Heart left ventricle (tissue), 16 donors: ENCODE measurements around the gene CBLC. TPM values are rescaled to one million over a fixed set of nuclear protein-coding genes. Genes with fewer than 3 reads are reported as not detected.
A peak's percentile ranks its signal among the peaks of the same experiment; 100 is the strongest.

Experiments used
- ATAC-seq, 4 donors: fragments of 200-7000 bp; cut with Tn5 transposase; one replicate each; pipeline ENCODE4 v1.9.1; 2020 to 2022; ENCODE audit warnings: moderate library complexity in 4 of 4, mild to moderate bottlenecking in 3 of 4, moderate number of reproducible peaks in 1 of 4
- DNase-seq, 5 donors: peaks; one replicate each; pipeline ENCODE4 v3.0.0-alpha.2; 2020
- H3K27ac ChIP-seq, 12 donors: fragments of 200-600 bp; sonication (generic) in 4 of 12; one replicate each; pipeline versions ENCODE4 v1.5.0 to v1.8.0; 2016 to 2022; ENCODE audit warnings: mild to moderate bottlenecking in 2 of 12
- H3K27me3 ChIP-seq, 9 donors: fragments of 200-600 bp; sonication (generic) in 2 of 9; one replicate each; pipeline versions ENCODE4 v1.5.1 to v1.8.0; 2016 to 2022; ENCODE audit warnings: mild to moderate bottlenecking in 3 of 9
- H3K36me3 ChIP-seq, 9 donors: fragments of 200-600 bp; sonication (generic) in 2 of 9; one replicate each; pipeline versions ENCODE4 v1.5.0 to v1.8.0; 2018 to 2022; ENCODE audit warnings: mild to moderate bottlenecking in 2 of 9
- H3K4me1 ChIP-seq, 12 donors: fragments of 200-600 bp; sonication (generic) in 4 of 12; one replicate each; pipeline versions ENCODE4 v1.5.0 to v1.8.0; 2016 to 2022; ENCODE audit warnings: mild to moderate bottlenecking in 3 of 12
- H3K4me3 ChIP-seq, 12 donors: fragments of 200-600 bp; sonication (generic) in 4 of 12; one replicate each; pipeline versions ENCODE4 v1.5.0 to v1.8.0; 2017 to 2022; ENCODE audit warnings: mild to moderate bottlenecking in 9 of 12, moderate library complexity in 4 of 12
- H3K9me3 ChIP-seq, 12 donors: fragments of 200-600 bp; sonication (generic) in 4 of 12; one replicate each; pipeline versions ENCODE4 v1.5.0 to v1.8.0; 2016 to 2022; ENCODE audit warnings: mild to moderate bottlenecking in 1 of 12
- CTCF ChIP-seq, 12 donors: fragments of 200-600 bp; sonication (generic) in 4 of 12; IDR thresholded peaks; one replicate each; pipeline versions ENCODE4 v1.5.0 to v1.8.0; 2018 to 2022; ENCODE audit warnings: antibody characterized with exemption in 12 of 12, mild to moderate bottlenecking in 5 of 12
- POLR2A ChIP-seq, 2 donors: fragments of 450-650 bp; IDR thresholded peaks; one replicate each; pipeline ENCODE4 v1.6.1; 2017; ENCODE audit warnings: antibody characterized with exemption in 2 of 2, mild to moderate bottlenecking in 2 of 2, moderate library complexity in 2 of 2
- WGBS, 4 donors: extraction: QIAGEN DNeasy Blood & Tissue Kit in 2 of 4; methylation state at CpG; one replicate each; pipeline versions ENCODE4 v1.1.5 to v1.1.7; 2013 to 2018; 5-methylcytosine and 5-hydroxymethylcytosine counted together
- intact Hi-C, 10 donors: fragments of 100-400 bp; cut with DNase I; formaldehyde crosslinking; loops; one replicate each; pipeline versions ENCODE4 v1.11.1 to v1.14.2; 2022
- polyA plus RNA-seq, 2 donors: library from polyadenylated mRNA; stranded (reverse); fragments of 200-250 nt; gene quantifications; one replicate each; pipeline ENCODE4 v1.2.3, GENCODE V29; 2013
- total RNA-seq, 9 donors: library from RNA; depleted of rRNA in 2 of 9; stranded (reverse); fragments of >200 nt in 2 of 9; fragmentation: NEBNext Ultra II Directional in 3 of 9; extraction: Animal tissue kit (Norgen Biotek cat#: 25700) in 3 of 9; gene quantifications; one replicate each; pipeline versions ENCODE4 v1.1.0 to v1.2.4, GENCODE V29; 2016 to 2023
- donor health status: ischemic (EF 13 %, LVEDD 7.1; RV severe dilation, severe dysfunction).
- donor health status: healthy with polysubstance abuse.
- donor health status: DM: no; HTN: yes; CAD: no.
- donor health status: DM: no; HTN: no; CAD: no.
- donor health status: ischemic (EF 25% LVEDD 6.9; RV normal size, moderate dysfunction).
- donor health status: ischemic (EF 25% LVEDD 5.7; RV mildly dilated, moderate dysfunction).
- donor health status: healthy.
- donor health status: DM: yes; HTN: yes; CAD: no.
- donor health status: ischemic (EF 35%, LVEDD 5.7; RV mildly dilated, moderate dysfunction).
- donor health status: nonischemic (EF 11% LVEDD 7.7; RV severe dilation, severe dysfunction).
- donor health status: DM: yes; HTN: yes; CAD: no.
- donor health status: PGD.
- donor health status: ischemic (EF 29% LVEDD 5.4; RV normal size, mild dysfunction).
- donor health status: nonischemic (EF 23%, LVEDD 6.1; RV moderate dilation, normal function).

The CBLC gene
- total and polyA plus RNA-seq, 11 donors: 0.04 TPM; not detected in 10

DNA sequence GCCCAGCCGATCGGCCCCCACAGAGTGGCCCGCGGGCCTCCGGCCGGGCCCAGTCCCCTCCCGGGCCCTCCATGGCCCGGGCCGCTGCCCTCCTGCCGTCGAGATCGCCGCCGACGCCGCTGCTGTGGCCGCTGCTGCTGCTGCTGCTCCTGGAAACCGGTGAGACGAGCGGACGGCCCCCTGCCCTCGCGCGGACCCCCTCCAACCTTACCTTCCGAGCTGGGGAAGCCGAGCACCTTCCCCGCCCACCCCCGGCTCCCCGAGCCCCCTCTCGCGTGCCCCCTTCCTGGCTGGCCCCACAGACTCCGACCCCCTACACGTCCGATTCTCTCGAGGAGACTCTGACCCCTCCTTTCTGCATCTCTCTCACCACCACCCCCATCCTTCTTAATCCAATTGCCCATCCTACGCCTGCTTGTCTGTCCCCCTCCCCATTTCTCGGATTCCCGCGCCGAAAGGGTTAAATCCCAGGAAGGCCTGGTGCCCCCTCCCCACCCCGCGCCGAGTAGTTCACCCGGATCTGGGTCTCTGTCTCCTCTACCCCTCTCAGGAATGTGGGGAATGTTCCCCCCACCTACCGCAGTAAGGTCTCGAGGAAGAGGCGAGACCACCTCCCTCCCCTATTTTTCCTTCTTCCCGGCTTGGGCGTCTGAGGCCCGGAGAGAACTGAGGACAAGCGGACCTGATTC is 68.9 kb downstream of the CBLC start:
- DNase-seq (peak; percentile 38 to 62 (median 44)), ATAC-seq (no peak)
- Histone ChIP-seq H3K4me3 (peak overlapping the region; percentile 86 to 100 (median 99)), H3K4me1 (peaks cover 15 to 63% (median 41%) of the 10 kb centered on the region in 12 donors), H3K27ac (peak overlapping the region; percentile 94 to 100 (median 98)), H3K9me3 (no peaks in the 10 kb centered on the region), H3K36me3 (no peaks in the 10 kb centered on the region), H3K27me3 (no peaks in the 10 kb centered on the region)
- TF ChIP-seq POLR2A (IDR thresholded peaks at IDR 0.05) (no peak), CTCF (IDR thresholded peaks at IDR 0.05) (no peak)
- intact Hi-C loops: loop anchor here in 7 of 10 donors (1.0 to 10.0 kb wide), 6 partner anchors 44 to 162 kb away; partner anchors contain the start of gene TOMM40 (in 5 of the 7)
- WGBS, 4 donors: 0 to 1% (median 1%) methylated on average over 26 to 51 of the region's 51 CpGs

DNA sequence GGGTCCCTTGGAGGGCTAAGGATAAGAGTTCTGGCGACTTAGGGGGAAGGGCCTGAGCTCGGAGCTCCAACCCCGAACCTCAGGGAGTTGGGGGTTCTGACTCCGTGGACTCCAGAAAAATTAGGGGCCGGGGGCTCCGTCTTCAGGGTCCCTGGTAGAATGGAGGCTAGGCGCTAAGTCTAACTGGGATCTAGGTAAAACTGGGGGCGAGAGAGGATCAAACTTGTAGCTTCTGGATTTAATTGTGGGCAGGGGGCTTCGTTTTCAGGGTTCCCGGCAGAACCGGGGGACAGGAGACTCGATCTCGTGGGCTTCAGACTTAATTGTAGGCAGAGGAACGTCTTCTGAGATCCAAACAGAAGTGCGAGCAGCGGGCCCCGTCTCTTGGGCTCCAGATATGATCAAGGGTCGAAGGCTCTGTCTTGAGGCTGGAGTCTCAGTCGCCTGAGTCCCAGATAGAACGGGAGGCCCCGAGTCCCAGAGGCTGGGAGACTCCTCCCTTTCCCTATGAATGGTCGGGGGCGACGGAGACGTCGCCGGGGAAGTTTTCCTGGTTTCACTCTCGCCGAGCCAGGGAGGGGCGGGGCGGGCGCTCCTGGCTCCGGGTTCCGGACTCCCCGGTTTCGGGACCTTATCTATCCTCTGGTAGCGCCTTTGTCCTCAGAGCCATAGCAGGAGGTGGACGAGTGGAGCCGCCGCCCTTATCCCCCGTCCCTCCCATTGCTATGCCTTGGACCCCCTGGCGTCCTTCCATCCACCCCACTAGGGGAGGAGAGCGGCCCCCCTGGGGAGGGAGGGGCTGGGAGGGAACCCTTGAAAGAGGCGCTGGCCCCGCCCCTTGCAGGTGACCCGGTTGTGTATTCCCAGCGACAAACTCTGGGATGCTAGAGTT is 69.7 kb downstream of the CBLC start:
- peak overlapping the region; percentile 86 to 100 (median 99) for H3K4me3 ChIP-seq
- DNase-seq: peak; percentile 78 to 85 (median 80)
- intact Hi-C loops: loop anchor here in 6 of 10 donors (2.0 to 10.0 kb wide), 6 partner anchors 23 to 163 kb away; partner anchors contain the start of gene TOMM40 (in 5 of the 6)
- peak overlapping the region; percentile 94 to 100 (median 98) for H3K27ac ChIP-seq
- H3K27me3 ChIP-seq: no peaks in the 10 kb centered on the region
- ATAC-seq: peak in 2 of 4 donors; percentile 4 to 41
- H3K36me3 ChIP-seq: no peaks in the 10 kb centered on the region
- 1 to 2% (median 1%) methylated on average over 27 to 47 of the region's 47 CpGs for WGBS, 4 donors
- H3K4me1 ChIP-seq: peaks cover 15 to 69% (median 43%) of the 10 kb centered on the region in 12 donors
- no peaks in the 10 kb centered on the region for H3K9me3 ChIP-seq
- no peak for TF ChIP-seq CTCF (IDR thresholded peaks at IDR 0.05)
- TF ChIP-seq POLR2A (IDR thresholded peaks at IDR 0.05): peak in 1 of 2 donors; percentile 45

- WGBS, 4 donors: 11 to 23% (median 20%) methylated on average over 12 to 19 of the region's 19 CpGs
- ATAC-seq (peak in 1 of 4 donors; percentile 2), DNase-seq (peak; percentile 32 to 57 (median 45))
- Histone ChIP-seq H3K4me3 (peak overlapping the region; percentile 86 to 100 (median 99)), H3K27ac (peak overlapping the region; percentile 94 to 100 (median 98)), H3K27me3 (no peaks in the 10 kb centered on the region), H3K36me3 (peaks cover 0 to 2% (median 0%) of the 10 kb centered on the region in 9 donors), H3K9me3 (no peaks in the 10 kb centered on the region), H3K4me1 (peaks cover 15 to 72% (median 43%) of the 10 kb centered on the region in 12 donors)
- TF ChIP-seq CTCF (IDR thresholded peaks at IDR 0.05): no peak
- intact Hi-C loops: loop anchor here in 6 of 10 donors (2.0 to 10.0 kb wide), 5 partner anchors 23 to 163 kb away; partner anchors contain the start of gene TOMM40 (in 2 of the 6)
Observed at GRCh38 chr19:44848036-44848811, 70.5 kb downstream of the CBLC start.
